ENCODE measurements around the gene PALLD.
A peak's percentile ranks its signal among the peaks of the same experiment; 100 is the strongest.

PALLD gene

DNA sequence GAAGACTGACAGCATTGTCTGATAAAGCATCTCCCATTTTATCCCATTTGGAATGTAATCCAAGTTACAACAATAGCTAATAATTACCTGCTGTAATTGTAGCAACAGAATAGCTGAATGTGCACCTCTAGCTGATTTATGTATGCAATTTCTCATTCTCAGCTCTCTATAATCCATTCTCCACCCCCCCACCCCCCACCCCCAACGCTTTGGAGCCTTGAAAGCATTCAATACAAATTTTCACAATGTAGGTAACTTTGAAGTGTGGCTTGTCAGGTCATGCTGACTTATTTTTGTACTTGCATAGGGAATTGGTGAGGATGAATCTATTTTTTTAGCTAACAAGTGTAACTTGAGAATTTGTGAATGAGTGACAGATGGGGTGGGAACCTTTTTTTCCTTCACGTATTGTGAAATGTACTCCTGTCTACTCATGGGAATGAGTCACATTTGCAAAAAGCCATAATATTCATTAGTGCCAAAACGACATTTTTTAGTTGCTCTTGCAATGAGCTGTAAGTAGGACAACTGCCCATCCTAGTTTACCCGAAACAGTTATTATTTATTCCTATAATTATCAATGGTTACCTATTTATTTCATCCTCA is 159.3 kb downstream of the PALLD start:
- TF ChIP-seq, protein P1, sequence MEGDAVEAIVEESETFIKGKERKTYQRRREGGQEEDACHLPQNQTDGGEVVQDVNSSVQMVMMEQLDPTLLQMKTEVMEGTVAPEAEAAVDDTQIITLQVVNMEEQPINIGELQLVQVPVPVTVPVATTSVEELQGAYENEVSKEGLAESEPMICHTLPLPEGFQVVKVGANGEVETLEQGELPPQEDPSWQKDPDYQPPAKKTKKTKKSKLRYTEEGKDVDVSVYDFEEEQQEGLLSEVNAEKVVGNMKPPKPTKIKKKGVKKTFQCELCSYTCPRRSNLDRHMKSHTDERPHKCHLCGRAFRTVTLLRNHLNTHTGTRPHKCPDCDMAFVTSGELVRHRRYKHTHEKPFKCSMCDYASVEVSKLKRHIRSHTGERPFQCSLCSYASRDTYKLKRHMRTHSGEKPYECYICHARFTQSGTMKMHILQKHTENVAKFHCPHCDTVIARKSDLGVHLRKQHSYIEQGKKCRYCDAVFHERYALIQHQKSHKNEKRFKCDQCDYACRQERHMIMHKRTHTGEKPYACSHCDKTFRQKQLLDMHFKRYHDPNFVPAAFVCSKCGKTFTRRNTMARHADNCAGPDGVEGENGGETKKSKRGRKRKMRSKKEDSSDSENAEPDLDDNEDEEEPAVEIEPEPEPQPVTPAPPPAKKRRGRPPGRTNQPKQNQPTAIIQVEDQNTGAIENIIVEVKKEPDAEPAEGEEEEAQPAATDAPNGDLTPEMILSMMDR (conservative IDR thresholded peaks at IDR 0.05; ENCODE audit: low read depth, low read length) = no peak
- peak; percentile 84 for DNase-seq (ENCODE audit: low read depth)
- no peak overlapping the region for H3K4me3 ChIP-seq (ENCODE audit: low read length)

DNA sequence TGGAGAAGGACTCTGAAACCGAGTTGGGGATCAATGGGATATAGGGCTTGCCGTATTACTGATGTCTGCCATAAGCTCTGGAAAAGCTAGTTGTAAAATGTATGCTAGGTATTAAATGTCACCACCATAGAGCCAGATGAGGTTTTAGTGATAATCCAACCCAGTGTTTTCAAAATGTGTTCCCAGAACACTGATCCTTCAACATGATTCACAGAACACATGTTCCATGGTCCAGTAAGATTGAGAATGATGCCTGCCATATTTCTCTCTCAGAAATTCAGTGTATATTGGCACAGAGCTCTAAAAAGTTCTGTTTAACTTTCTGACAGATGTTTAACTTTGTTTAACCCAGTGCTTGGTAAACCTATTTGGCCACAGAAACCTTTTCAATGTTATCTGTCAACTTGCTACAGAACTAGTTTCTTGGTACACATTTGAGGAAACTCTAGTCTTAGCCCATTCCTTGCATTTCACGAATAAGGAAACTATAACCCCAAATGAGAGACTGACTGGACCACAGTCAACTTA is 160.2 kb downstream of the PALLD start:
- TF ChIP-seq, protein P1 (conservative IDR thresholded peaks at IDR 0.05; ENCODE audit: low read depth, low read length) = no peak
- H3K4me3 ChIP-seq (ENCODE audit: low read length) = no peak overlapping the region
- DNase-seq (ENCODE audit: low read depth) = no peak

- TF ChIP-seq, protein P1 (conservative IDR thresholded peaks at IDR 0.05; ENCODE audit: low read depth, low read length) = no peak
- DNase-seq (ENCODE audit: low read depth) = no peak
Observed at GRCh38 chr4:168658751-168659150, 161.9 kb downstream of the PALLD start.

GRCh38 chr4:168659741-168660465 is 163.1 kb downstream of the PALLD start:
- TF ChIP-seq, protein P1 (conservative IDR thresholded peaks at IDR 0.05; ENCODE audit: low read depth, low read length) = no peak
- no peak overlapping the region for H3K4me3 ChIP-seq (ENCODE audit: low read length)
- no peak for DNase-seq (ENCODE audit: low read depth)

More at GRCh38 chr4:168658751-168659150, 161.9 kb downstream of the PALLD start:
- H3K4me3 ChIP-seq (ENCODE audit: low read length) = no peak overlapping the region

- no peak for DNase-seq (ENCODE audit: low read depth)
- TF ChIP-seq, protein P1 (conservative IDR thresholded peaks at IDR 0.05; ENCODE audit: low read depth, low read length) = no peak
- H3K4me3 ChIP-seq (ENCODE audit: low read length) = no peak overlapping the region
Observed at GRCh38 chr4:168662297-168662984, 165.6 kb downstream of the PALLD start.

GRCh38 chr4:168664242-168664891 is 167.5 kb downstream of the PALLD start:
- no peak overlapping the region for H3K4me3 ChIP-seq (ENCODE audit: low read length)

More at GRCh38 chr4:168664242-168664891, 167.5 kb downstream of the PALLD start:
- TF ChIP-seq, protein P1 (conservative IDR thresholded peaks at IDR 0.05; ENCODE audit: low read depth, low read length) = no peak
- no peak for DNase-seq (ENCODE audit: low read depth)

All from retinal pigment epithelial cell (primary cell).